Measurements from ENCODE around the gene SETBP1.

Gene SETBP1

GRCh38 chr18:44883671-44884070 is 203.0 kb downstream of the SETBP1 start:
- DNase-seq, result no peak

- no peak for DNase-seq
Observed at GRCh38 chr18:44884431-44884830, 203.7 kb downstream of the SETBP1 start.

GRCh38 chr18:44885507-44885906 is 204.8 kb downstream of the SETBP1 start:
- DNase-seq, result no peak

GRCh38 chr18:44887227-44887631 is 206.5 kb downstream of the SETBP1 start:
- peak; percentile 9 to 14 for DNase-seq

- no peak for DNase-seq
Observed at GRCh38 chr18:44889111-44889510, 208.4 kb downstream of the SETBP1 start.

- no peak for DNase-seq
Observed at GRCh38 chr18:44893045-44893706, 212.5 kb downstream of the SETBP1 start.

- no peak for DNase-seq
Observed at GRCh38 chr18:44893966-44894365, 213.3 kb downstream of the SETBP1 start.

GRCh38 chr18:44895176-44895798 is 214.6 kb downstream of the SETBP1 start:
- DNase-seq, result peak; percentile 26 to 37

GRCh38 chr18:44896846-44897245 is 216.2 kb downstream of the SETBP1 start:
- no peak for DNase-seq

- DNase-seq, result no peak
Observed at GRCh38 chr18:44897411-44897810, 216.7 kb downstream of the SETBP1 start.

GRCh38 chr18:44897816-44898215 is 217.1 kb downstream of the SETBP1 start:
- no peak for DNase-seq

GRCh38 chr18:44898498-44898897 is 217.8 kb downstream of the SETBP1 start:
- DNase-seq, result no peak

- DNase-seq, result no peak
Observed at GRCh38 chr18:44899832-44900231, 219.1 kb downstream of the SETBP1 start.

- no peak for DNase-seq
Observed at GRCh38 chr18:44900627-44901026, 219.9 kb downstream of the SETBP1 start.

GRCh38 chr18:44901283-44901682 is 220.6 kb downstream of the SETBP1 start:
- no peak for DNase-seq

- no peak for DNase-seq
Observed at GRCh38 chr18:44903327-44903726, 222.6 kb downstream of the SETBP1 start.

- DNase-seq, result no peak
Observed at GRCh38 chr18:44904768-44905167, 224.1 kb downstream of the SETBP1 start.

GRCh38 chr18:44909191-44909719 is 228.6 kb downstream of the SETBP1 start:
- DNase-seq, result no peak

GRCh38 chr18:44911260-44911659 is 230.6 kb downstream of the SETBP1 start:
- no peak for DNase-seq

GRCh38 chr18:44911773-44912172 is 231.1 kb downstream of the SETBP1 start:
- DNase-seq, result no peak

GRCh38 chr18:44912740-44913478 is 232.2 kb downstream of the SETBP1 start:
- no peak for DNase-seq

GRCh38 chr18:44914028-44914427 is 233.3 kb downstream of the SETBP1 start:
- DNase-seq, result no peak

GRCh38 chr18:44915213-44915612 is 234.5 kb downstream of the SETBP1 start:
- DNase-seq, result no peak

GRCh38 chr18:44915661-44916060 is 235.0 kb downstream of the SETBP1 start:
- no peak for DNase-seq
